ENCODE measurements around the gene ELOB. TPM values are rescaled to one million over a fixed set of nuclear protein-coding genes. Genes with fewer than 3 reads are reported as not detected.
A peak's percentile ranks its signal among the peaks of the same experiment; 100 is the strongest.

Gene ELOB
- total RNA-seq, 2 experiments from 2014 or later, result 260 to 318 TPM

DNA sequence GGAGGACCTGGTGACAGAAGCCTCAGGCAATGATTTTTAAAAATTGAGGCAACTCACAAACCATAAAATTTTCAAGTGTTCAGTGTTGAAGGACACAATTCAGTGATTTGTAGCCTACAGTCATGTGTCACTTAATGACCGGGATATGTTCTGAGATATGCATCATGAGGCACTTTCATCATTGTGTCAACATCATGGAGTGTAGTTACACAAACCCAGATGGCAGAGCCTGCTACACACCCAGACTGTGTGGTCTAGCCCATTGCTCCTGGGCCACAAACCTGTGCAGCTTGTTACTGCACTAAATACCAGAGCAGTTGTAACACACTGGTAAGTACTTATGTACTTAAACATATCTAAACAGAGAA, 22.8 kb upstream of the ELOB start:
- peaks cover 2% of the 10 kb centered on the region for H3K9me3 Mint-ChIP-seq (ENCODE audit: low read depth)
- no peaks in the 10 kb centered on the region for H3K4me1 Mint-ChIP-seq
- no peak overlapping the region for H3K27ac Mint-ChIP-seq
- no peak for DNase-seq
- H3K36me3 Mint-ChIP-seq, result no peaks in the 10 kb centered on the region
- H3K27me3 Mint-ChIP-seq, result peaks cover 21% of the 10 kb centered on the region
- CTCF ChIA-PET, result interaction anchor here (0.7 kb wide), 1 partner anchor 531 kb away, joined by 3 read pairs; no protein-coding TSS in a partner anchor
- H3K4me3 Mint-ChIP-seq, result no peak overlapping the region
- ATAC-seq, result no peak

DNA sequence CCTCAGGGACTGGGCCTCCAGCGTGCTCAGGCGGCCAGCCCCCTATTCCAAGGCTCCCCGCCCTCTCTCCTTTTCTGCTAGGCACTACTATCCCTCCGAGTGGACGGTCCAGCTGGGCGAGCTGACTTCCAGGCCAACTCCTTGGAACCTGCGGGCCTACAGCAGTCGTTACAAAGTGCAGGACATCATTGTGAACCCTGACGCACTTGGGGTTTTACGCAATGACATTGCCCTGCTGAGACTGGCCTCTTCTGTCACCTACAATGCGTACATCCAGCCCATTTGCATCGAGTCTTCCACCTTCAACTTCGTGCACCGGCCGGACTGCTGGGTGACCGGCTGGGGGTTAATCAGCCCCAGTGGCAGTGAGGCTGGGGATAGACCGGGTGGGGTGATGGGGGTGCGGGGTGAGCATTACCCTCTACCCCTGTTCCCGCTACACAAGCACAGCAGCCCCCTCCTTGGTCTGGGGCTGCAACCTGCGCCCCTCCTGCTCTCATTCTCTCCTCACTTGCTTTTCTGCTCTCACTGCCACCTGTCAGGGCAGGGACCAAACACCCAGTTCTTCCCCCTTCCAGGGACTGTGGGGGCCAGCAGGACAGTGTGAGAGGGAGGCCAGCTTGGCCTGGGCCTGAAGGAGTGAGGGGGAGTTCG, 22.3 kb upstream of the ELOB start:
- Mint-ChIP-seq H3K27ac (no peak overlapping the region), H3K27me3 (peaks cover 22% of the 10 kb centered on the region), H3K4me3 (no peak overlapping the region), H3K4me1 (no peaks in the 10 kb centered on the region), H3K36me3 (no peaks in the 10 kb centered on the region), H3K9me3 (ENCODE audit: low read depth) (peaks cover 2% of the 10 kb centered on the region)
- ATAC-seq, result no peak
- CTCF ChIA-PET, result no interaction called here
- no peak for DNase-seq

DNA sequence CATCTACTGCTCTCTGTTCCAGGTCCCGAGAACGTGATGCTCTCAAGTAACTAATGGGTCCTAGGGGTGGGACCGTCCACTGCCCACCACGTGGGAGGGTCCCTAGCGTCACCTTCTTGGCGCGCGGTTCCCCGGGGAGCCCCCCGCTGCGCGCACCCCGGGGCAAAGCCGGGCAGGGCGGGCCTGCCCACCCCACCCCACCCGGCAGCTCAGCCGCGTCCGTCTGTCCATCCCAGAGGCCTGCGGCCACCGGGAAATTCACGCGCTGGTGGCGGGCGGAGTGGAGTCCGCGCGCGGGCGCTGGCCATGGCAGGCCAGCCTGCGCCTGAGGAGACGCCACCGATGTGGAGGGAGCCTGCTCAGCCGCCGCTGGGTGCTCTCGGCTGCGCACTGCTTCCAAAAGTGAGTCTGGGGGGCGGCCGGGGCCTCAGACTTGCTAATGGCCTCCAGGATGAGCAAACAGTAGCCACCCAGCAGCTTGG, 21.7 kb upstream of the ELOB start:
- CTCF ChIA-PET, result no interaction called here
- peaks cover 1% of the 10 kb centered on the region for H3K9me3 Mint-ChIP-seq (ENCODE audit: low read depth)
- ATAC-seq (no peak), DNase-seq (no peak)
- H3K4me3 Mint-ChIP-seq, result no peak overlapping the region
- no peaks in the 10 kb centered on the region for H3K4me1 Mint-ChIP-seq
- no peak overlapping the region for H3K27ac Mint-ChIP-seq
- H3K27me3 Mint-ChIP-seq, result peaks cover 22% of the 10 kb centered on the region
- no peaks in the 10 kb centered on the region for H3K36me3 Mint-ChIP-seq

DNA sequence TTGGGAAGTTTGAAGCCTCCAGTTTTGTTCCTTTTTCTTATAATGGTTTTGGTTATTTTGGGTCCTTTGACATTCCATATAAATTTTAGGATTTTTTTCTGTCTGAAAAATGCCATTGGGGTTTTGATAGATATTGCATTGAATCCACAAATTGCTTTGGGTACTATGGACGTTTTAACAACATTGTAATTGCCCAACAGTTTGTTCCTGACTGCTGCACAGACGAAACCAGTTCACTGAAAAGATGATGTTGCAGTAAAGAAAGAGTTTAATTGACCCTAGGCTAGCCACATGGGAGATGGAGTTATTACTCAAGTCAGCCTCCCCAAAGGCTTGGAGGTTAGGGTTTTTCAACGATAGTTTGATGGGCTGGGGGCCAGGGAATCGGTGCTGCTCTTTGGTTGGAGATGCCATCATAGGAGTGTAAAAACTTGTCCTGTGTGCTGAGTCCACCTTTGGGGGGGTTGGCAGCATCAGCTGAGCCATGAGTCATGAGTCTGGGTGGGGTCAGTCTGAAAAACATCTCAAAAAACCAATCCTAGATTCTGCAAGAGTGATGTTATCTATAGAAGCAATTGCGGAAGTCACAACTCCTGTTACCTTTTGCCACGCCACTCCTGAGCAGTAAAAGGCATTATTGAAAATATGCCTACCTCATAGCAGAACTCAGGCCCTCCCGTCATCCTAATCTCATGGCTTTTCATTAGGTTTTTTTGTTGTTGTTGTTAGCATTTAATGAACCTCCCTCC, 18.5 kb upstream of the ELOB start:
- Mint-ChIP-seq H3K27me3 (peaks cover 34% of the 10 kb centered on the region), H3K27ac (no peak overlapping the region), H3K36me3 (no peaks in the 10 kb centered on the region), H3K4me3 (no peak overlapping the region), H3K4me1 (no peaks in the 10 kb centered on the region), H3K9me3 (ENCODE audit: low read depth) (no peaks in the 10 kb centered on the region)
- ATAC-seq (no peak), DNase-seq (no peak)
- CTCF ChIA-PET, result no interaction called here

DNA sequence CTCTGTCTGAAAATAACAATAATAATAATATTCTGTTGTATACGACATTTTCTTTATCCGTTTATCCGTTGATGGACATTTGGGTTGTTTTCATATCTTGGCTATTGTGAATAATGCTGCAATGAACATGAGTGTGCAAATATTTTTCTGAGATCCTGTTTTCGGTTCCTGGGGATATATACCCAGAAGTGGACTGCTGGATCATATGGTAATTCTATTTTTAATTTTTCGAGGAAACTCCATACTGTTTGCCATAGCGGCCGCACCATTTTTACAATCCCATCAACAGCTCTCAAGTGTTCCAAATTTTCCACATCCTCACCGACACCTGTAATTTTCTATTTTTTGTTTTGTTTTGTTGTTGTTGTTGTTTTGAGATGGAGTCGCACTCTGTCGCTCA, 15.9 kb upstream of the ELOB start:
- Mint-ChIP-seq H3K4me3 (no peak overlapping the region), H3K36me3 (no peaks in the 10 kb centered on the region), H3K27me3 (peaks cover 37% of the 10 kb centered on the region), H3K27ac (no peak overlapping the region), H3K9me3 (ENCODE audit: low read depth) (no peaks in the 10 kb centered on the region), H3K4me1 (no peaks in the 10 kb centered on the region)
- CTCF ChIA-PET, result no interaction called here
- no peak for DNase-seq
- ATAC-seq, result no peak

DNA sequence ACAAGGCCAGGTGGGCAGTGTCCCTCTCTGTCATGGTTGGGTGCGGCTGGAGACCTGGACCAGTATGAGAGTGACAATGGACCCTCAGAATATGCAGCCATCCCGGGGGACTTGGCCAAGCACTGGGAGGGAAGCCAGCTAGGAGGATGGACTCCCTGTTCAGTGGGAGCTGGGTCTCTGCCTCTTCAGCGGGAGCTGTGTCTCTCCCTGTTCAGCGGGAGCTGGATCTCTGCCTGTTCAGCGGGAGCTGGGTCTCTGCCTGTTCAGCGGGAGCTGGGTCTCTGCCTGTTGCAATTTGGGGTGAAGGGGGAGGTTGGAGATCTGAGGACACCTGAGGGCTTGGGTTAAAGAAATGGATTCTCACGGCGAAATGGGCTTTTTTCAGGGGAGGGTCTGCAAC, 14.1 kb upstream of the ELOB start:
- Mint-ChIP-seq H3K4me3 (no peak overlapping the region), H3K9me3 (ENCODE audit: low read depth) (no peaks in the 10 kb centered on the region)
- ATAC-seq, result no peak

DNA sequence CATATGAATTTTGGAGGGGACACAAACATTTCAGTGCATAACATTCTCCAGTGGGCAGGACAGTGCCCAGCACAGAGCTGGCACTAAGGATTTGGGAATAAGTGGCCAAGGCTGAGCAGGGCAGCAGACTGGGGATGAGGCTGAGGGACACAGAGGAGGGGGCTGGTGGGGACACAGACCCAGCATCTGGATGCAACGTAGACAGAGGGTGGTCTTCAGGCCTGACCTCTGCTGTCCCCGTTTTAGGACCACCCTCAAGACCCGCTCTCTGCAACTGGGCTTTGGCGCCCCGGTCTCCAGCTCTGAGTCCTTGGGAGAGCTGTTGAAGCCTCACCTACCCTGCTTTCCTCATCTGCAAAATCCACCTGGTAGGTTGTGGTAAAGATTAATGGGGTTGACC, 13.6 kb upstream of the ELOB start:
- no peaks in the 10 kb centered on the region for H3K9me3 Mint-ChIP-seq (ENCODE audit: low read depth)
- H3K27ac Mint-ChIP-seq, result no peak overlapping the region
- H3K4me1 Mint-ChIP-seq, result peaks cover 6% of the 10 kb centered on the region
- ATAC-seq (no peak), DNase-seq (no peak)
- peaks cover 33% of the 10 kb centered on the region for H3K27me3 Mint-ChIP-seq
- CTCF ChIA-PET, result interaction anchor here (0.7 to 1.4 kb wide), 3 partner anchors 26 to 77 kb away, joined by 3 to 4 read pairs (median 3); partner anchors contain the start of gene PRSS21
- no peaks in the 10 kb centered on the region for H3K36me3 Mint-ChIP-seq
- no peak overlapping the region for H3K4me3 Mint-ChIP-seq

More for the DNA sequence above, 14.1 kb upstream of the ELOB start:
- Mint-ChIP-seq H3K4me1 (peaks cover 3% of the 10 kb centered on the region), H3K36me3 (no peaks in the 10 kb centered on the region), H3K27ac (no peak overlapping the region), H3K27me3 (peaks cover 37% of the 10 kb centered on the region)
- CTCF ChIA-PET, result interaction anchor here (0.8 to 1.4 kb wide), 2 partner anchors 13 to 26 kb away, joined by 3 read pairs; partner anchors contain the start of gene PRSS21
- no peak for DNase-seq

DNA sequence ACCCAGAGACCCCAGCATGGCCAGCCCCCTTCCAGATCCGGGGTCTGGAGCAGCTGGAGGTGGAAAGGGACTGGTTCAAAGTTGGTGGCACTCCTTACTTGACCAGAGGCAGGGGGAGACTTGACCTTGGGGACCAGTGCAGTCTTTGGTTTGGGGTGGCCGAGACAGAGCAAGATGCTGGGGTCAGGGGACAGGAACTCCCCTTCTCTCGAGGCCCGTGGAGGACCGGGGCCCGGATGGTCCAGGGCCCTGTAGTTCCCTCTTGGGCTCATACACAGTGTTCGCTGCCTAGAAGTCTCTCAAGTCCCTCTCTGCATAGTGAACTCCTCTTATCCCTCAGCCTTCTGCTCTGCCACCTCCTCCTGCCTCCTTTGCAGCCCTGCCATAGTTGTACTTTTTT, 10.9 kb upstream of the ELOB start:
- ATAC-seq, result no peak
- H3K36me3 Mint-ChIP-seq, result no peaks in the 10 kb centered on the region
- H3K9me3 Mint-ChIP-seq (ENCODE audit: low read depth), result no peaks in the 10 kb centered on the region
- DNase-seq, result no peak
- CTCF ChIA-PET, result no interaction called here
- H3K4me3 Mint-ChIP-seq, result no peak overlapping the region
- peaks cover 19% of the 10 kb centered on the region for H3K27me3 Mint-ChIP-seq
- no peak overlapping the region for H3K27ac Mint-ChIP-seq
- peaks cover 9% of the 10 kb centered on the region for H3K4me1 Mint-ChIP-seq

DNA sequence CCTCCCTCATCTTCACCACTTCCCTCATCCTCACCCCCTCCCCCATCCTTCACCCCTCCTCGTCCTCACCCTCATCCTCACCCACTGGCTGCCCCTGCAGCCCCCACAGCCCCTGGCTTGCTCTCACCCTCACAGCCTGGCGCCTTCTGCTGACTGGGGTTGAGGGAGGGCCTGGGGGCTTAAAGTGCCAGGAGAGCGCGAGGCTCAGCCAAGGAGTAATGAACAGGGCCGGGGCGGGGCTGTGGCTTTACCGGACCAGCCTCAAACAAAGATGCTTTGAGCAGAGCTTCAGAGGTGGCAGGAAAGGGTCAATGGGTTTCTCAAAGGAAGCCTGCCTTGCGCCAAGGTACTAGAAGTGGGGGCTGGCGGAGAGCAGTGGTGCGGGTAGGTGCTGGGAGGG, 10.3 kb upstream of the ELOB start, which contains the start of gene PRSS33:
PRSS33 (minus strand) TSS at position 155 of the 400 bp plus-strand sequence. CDS start 1,013 bp downstream, outside the sequence.
- CTCF ChIA-PET, result no interaction called here
- Mint-ChIP-seq H3K9me3 (ENCODE audit: low read depth) (no peaks in the 10 kb centered on the region), H3K27ac (no peak within 1 kb of the TSS), H3K4me1 (peaks cover 9% of the 10 kb centered on the region), H3K4me3 (no peak within 1 kb of the TSS), H3K36me3 (no peaks in the 10 kb centered on the region), H3K27me3 (peaks cover 17% of the 10 kb centered on the region)
- DNase-seq (no peak), ATAC-seq (no peak)

DNA sequence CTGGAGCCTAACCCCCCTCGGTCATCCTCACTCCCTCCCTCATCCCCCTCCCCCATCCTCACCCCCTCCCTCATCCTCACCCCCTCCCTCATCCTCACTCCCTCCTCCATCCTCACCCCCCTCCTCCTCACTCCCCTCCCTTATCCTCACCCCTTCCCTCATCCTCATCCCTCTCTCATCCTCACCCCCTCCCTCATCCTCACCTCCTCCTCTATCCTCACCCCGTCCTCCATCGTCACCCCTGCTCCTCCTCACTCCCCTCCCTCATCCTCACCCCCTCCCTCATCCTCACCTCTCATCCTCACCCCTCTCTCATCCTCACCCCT, 9.7 kb upstream of the ELOB start:
- Mint-ChIP-seq H3K4me3 (no peak overlapping the region), H3K36me3 (no peaks in the 10 kb centered on the region), H3K9me3 (ENCODE audit: low read depth) (no peaks in the 10 kb centered on the region), H3K4me1 (peaks cover 9% of the 10 kb centered on the region), H3K27ac (no peak overlapping the region), H3K27me3 (peaks cover 15% of the 10 kb centered on the region)
- ATAC-seq (no peak), DNase-seq (no peak)
- CTCF ChIA-PET, result no interaction called here

DNA sequence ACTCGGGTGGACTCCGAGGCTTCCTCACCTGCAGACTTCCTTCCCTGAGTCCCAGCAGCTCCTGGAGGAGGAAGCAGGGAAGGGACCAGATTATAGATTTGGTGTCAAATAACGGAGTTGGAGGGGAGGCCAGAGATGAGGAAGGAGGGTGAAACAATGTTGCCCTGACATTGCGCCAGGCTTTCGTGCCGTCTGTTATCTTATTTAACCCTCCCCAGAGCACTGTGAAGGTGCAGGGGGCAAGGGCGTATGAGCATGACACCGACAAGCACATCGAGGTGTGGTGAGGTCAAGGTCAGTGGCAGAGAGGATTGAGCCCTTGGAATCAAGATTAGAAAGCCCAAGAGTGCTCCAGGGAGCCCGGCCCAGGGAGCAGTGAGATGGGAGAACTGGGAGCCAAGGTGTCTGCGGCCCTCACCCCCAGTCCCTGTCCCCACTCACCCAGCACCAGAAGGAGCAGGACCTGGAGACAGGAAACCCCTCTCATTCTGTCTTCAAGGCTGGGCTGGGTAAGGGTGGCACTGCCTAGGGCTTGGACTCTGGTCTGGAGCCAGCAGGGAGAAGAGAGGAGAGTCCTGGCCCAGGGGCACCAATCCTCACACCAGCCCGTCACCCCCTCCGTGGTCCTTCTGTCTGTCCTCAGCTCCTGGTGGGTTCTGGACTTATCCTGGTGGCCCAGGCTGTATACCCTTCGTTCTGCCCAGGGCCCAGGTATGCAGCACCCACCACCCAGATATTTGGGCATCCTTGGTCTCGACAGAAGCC, 9.2 kb upstream of the ELOB start:
- ATAC-seq (no peak), DNase-seq (no peak)
- CTCF ChIA-PET, result no interaction called here
- Mint-ChIP-seq H3K4me3 (peak overlapping the region; percentile 13), H3K27ac (no peak overlapping the region), H3K36me3 (no peaks in the 10 kb centered on the region), H3K27me3 (peaks cover 15% of the 10 kb centered on the region), H3K9me3 (ENCODE audit: low read depth) (no peaks in the 10 kb centered on the region), H3K4me1 (peaks cover 9% of the 10 kb centered on the region)

DNA sequence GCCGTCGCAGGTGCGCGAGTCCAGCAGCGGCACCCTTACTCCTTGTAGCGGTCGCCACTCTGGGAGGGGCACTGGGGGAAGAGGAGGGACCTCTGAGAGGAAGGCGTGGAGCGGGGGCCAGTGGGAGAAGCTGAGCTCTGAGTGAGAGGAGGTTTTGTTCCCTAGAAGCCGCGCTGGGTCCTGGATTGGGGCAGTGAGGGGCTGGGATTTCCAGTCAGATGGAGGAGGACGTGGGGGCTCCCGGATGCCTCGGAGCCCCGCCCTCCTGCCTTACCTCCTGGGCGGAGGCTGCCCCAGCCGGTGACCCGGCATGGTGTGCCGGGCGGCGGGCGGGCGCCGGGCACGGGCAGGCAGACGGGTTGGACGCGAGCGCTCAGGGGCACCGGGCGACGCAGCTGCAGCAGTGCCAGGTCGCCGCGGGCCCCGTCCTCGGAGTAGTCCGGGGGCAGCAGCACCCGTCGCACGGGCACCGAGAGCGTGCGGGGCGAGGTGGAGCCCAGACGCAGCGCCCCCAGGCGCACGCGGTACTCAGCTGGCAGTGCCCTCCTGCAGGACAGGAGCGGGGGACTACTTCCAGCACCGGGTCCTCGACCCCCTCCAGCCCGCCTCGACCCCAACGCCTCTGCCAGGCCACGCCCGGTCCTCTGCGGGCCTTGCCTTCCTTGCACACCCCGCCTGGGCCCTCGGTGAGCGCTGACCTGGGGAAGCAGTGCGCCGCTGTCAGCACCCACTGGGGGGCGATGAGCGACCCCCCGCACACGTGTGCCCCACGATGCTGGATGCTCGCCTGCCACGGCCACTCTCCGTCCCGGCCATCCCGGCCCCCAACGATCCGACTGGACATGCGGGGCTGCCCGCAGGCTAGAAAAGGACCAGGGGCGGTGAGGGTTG, 8.3 kb upstream of the ELOB start:
- CTCF ChIA-PET, result interaction anchor here (0.7 to 1.4 kb wide), 2 partner anchors 76 to 83 kb away, joined by 3 to 7 read pairs; no protein-coding TSS in a partner anchor
- Mint-ChIP-seq H3K4me3 (peak overlapping the region; percentile 64), H3K27ac (no peak overlapping the region), H3K4me1 (peaks cover 9% of the 10 kb centered on the region), H3K36me3 (no peaks in the 10 kb centered on the region), H3K27me3 (peaks cover 13% of the 10 kb centered on the region), H3K9me3 (ENCODE audit: low read depth) (no peaks in the 10 kb centered on the region)
- DNase-seq (no peak), ATAC-seq (peak; percentile 71)

Measured in activated CD8-positive, alpha-beta memory T cell treated with anti-CD3 and anti-CD28 coated beads, Interleukin-2, amount 10 ng/mL, durations not matched to agents 7 days and 5 days (primary cell).